NB4 (cell line): ENCODE measurements around the gene BUB1.

Source experiments
- DNase-seq: peaks from one replicate; pipeline ENCODE4 v3.0.0; 2010; ENCODE audit warnings: low read depth
- H3K4me3 ChIP-seq: one replicate; pipeline ENCODE4 v1.5.1; 2011; ENCODE audit warnings: mild to moderate bottlenecking, low read depth, low read length, moderate library complexity
- MYC ChIP-seq: IDR thresholded peaks from 2 replicates; pipeline ENCODE4 v1.6.1; 2011; ENCODE audit warnings: low read depth, low read length
- POLR2A ChIP-seq: IDR thresholded peaks from 2 replicates; pipeline ENCODE4 v1.6.1; 2011; ENCODE audit warnings: mild to moderate bottlenecking; ENCODE audit not compliant: insufficient read length; ENCODE audit errors: extremely low read depth
- TF ChIP-seq, protein P1 (sequence below): IDR thresholded peaks from one replicate; pipeline ENCODE4 v1.5.1; 2012; ENCODE audit warnings: low read depth, low read length
- TF ChIP-seq, protein P2 (sequence below): IDR thresholded peaks from 2 replicates; pipeline ENCODE4 v1.6.1; 2011; ENCODE audit warnings: low read depth, low read length

BUB1 gene

DNA sequence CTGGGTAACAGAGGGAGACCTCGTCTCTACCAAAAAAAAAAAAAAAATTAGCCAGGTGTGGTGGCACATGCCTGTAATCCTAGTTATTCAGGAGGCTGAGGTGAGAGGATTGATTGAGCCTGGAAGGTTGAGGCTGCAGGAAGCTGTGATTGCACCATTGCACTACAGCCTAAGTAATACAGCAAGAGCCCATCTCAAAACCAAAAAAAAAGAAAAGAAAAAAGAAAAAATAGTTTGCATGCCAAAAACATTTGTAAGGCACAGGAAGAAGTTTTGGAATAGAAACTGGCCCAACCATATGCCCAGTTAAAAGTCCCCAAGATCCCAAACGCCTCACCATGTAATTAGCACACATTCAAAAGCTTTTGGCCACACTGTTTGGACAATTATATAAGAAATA lies 41.1 kb upstream of the BUB1 start:
- TF ChIP-seq, protein P1, sequence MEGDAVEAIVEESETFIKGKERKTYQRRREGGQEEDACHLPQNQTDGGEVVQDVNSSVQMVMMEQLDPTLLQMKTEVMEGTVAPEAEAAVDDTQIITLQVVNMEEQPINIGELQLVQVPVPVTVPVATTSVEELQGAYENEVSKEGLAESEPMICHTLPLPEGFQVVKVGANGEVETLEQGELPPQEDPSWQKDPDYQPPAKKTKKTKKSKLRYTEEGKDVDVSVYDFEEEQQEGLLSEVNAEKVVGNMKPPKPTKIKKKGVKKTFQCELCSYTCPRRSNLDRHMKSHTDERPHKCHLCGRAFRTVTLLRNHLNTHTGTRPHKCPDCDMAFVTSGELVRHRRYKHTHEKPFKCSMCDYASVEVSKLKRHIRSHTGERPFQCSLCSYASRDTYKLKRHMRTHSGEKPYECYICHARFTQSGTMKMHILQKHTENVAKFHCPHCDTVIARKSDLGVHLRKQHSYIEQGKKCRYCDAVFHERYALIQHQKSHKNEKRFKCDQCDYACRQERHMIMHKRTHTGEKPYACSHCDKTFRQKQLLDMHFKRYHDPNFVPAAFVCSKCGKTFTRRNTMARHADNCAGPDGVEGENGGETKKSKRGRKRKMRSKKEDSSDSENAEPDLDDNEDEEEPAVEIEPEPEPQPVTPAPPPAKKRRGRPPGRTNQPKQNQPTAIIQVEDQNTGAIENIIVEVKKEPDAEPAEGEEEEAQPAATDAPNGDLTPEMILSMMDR = no peak
- TF ChIP-seq MYC = no peak
- no peak for TF ChIP-seq POLR2A
- TF ChIP-seq, protein P2, sequence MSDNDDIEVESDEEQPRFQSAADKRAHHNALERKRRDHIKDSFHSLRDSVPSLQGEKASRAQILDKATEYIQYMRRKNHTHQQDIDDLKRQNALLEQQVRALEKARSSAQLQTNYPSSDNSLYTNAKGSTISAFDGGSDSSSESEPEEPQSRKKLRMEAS = no peak
- DNase-seq = no peak
- no peak overlapping the region for H3K4me3 ChIP-seq

DNA sequence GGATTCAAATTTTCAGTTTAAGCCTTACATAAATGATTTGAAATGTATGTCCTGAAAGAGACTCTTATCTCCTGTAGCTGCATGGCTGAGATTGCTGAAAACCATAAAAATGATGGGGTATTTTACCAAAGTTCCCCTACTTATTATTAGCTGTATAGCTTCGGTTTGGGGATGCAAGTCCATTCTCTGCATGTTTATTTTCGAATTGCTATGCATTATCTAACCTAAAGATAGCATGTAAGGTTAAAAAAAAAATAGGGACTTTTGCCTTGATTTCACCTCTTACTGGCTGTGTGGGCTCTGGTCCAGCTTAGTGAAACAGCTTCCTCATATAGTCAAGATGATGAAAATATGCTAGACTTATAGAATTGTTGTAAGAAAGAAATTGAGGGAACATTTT lies 40.5 kb upstream of the BUB1 start:
- DNase-seq = no peak
- TF ChIP-seq MYC = no peak
- TF ChIP-seq, protein P2 = no peak
- TF ChIP-seq, protein P1 = no peak
- no peak for TF ChIP-seq POLR2A
- H3K4me3 ChIP-seq = no peak overlapping the region

GRCh38 chr2:110717734-110718133 lies 39.9 kb upstream of the BUB1 start:
- TF ChIP-seq, protein P1 = no peak
- TF ChIP-seq, protein P2 = no peak
- no peak for DNase-seq
- no peak overlapping the region for H3K4me3 ChIP-seq

- no peak for DNase-seq
- no peak for TF ChIP-seq MYC
- TF ChIP-seq, protein P1 = no peak
- no peak for TF ChIP-seq POLR2A
- TF ChIP-seq, protein P2 = no peak
- H3K4me3 ChIP-seq = no peak overlapping the region
These were observed 39.2 kb upstream of the BUB1 start for GRCh38 chr2:110716959-110717645.

DNA sequence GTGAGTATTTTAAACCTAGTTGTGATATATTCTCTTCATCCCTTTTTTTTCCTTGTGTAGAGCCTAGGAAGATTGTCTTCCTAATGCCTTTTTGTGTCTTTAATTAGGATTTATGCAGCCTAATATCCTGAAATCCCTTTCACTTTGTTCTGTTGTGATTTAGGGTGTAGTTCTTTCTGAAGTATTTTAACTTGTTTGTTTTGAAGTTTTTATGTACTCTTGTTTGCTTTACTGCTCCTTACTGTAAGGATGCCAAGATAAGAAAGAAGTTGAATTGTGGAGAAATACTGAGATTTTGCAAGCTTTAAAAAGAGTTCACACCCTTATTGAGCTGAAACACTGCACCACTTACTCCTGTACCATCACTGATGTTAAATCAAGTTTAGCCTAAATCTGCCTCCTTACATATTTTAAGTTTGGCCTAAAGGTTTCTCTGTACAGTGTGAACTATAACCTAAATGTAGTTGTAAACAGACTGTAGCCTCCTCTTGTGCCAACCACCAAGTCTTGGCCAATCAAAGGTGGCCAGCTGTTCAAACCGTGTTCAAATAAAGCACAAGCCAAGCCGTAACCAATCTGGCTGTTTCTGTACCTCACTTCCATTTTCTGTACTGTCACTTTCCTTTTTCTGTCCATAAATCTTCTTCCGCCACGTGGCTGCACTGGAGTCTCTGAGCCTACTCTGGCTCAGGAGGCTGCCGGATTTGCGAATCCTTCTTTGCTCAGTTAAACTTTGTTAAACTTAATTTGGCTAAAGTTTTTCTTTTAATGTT lies 36.8 kb upstream of the BUB1 start:
- TF ChIP-seq, protein P1 = no peak
- TF ChIP-seq, protein P2 = no peak
- TF ChIP-seq MYC = no peak
- no peak for TF ChIP-seq POLR2A
- no peak for DNase-seq

More for the DNA sequence above, 36.8 kb upstream of the BUB1 start:
- H3K4me3 ChIP-seq = no peak overlapping the region
